GM18951 (cell line): ENCODE results near the gene EVPL.
"Not testable (repeated sequence)": the region's sequence is repeated elsewhere in the genome, so short reads cannot be mapped to it uniquely, and the experiment has no call there.

Experiments
- POLR2A ChIP-seq: IDR thresholded peaks from 4 replicates; pipeline ENCODE4 v1.6.1; 2011; ENCODE audit warnings: mild to moderate bottlenecking; ENCODE audit not compliant: insufficient read length, insufficient read depth; ENCODE audit errors: extremely low read depth
- in situ Hi-C: fragments of 300-500 bp; cut with MboI; formaldehyde crosslinking; loops from one replicate; pipeline ENCODE4 v1.12.0; 2022; ENCODE audit warnings: low sequenced_read_pairs, mixed read lengths, inconsistent platforms; ENCODE audit not compliant: unreplicated experiment

The EVPL gene

GRCh38 chr17:76027159-76027839 lies at the start of gene EVPL:
Gene EVPL (minus strand): TSS chr17:76027306. CDS start chr17:76027198, 108 bp downstream.
- in situ Hi-C loops, result no loop called here
- TF ChIP-seq POLR2A, result no peak

GRCh38 chr17:76076146-76076764 lies 49.1 kb upstream of the EVPL start:
- no peak for TF ChIP-seq POLR2A
- in situ Hi-C loops, result no loop called here

DNA sequence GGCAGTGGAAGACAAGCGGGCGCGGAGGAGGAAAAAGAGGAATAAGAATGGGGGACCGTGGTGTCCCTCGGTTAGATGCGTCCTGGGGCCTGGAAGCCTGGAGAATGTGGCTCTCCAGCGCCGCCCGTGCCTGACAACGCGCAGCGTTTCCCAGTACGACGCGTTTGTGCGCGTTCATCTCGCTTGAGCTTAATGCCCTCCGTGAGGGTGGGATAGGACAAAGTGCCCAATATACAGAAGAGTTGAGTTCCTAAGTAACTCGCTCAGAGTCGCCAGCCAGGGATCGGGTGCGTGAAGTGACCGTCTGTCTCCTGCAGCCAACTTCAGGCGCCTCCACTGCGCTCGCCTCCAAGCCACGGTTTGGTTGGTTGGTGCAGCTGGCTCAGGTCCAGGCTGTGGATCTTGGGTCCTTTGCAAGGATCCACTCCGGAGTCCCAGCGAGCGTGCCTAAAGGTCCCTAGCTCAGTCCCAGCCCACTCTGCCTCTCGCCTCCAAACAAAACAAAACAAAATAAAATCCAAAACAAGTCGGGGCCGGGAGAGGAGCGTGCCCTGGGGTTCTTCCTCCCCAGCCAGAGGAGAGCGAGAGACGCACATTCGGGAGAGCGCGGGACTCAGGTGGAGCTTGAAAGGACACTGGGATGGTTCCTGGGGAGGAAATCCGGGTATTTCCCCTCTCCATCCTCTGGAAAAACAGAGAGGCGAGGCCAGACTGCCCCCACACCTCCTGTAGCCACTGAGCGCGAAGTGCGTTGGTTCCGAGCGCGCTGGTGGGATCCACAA lies 48.4 kb upstream of the EVPL start:
- in situ Hi-C loops, result no loop called here

DNA sequence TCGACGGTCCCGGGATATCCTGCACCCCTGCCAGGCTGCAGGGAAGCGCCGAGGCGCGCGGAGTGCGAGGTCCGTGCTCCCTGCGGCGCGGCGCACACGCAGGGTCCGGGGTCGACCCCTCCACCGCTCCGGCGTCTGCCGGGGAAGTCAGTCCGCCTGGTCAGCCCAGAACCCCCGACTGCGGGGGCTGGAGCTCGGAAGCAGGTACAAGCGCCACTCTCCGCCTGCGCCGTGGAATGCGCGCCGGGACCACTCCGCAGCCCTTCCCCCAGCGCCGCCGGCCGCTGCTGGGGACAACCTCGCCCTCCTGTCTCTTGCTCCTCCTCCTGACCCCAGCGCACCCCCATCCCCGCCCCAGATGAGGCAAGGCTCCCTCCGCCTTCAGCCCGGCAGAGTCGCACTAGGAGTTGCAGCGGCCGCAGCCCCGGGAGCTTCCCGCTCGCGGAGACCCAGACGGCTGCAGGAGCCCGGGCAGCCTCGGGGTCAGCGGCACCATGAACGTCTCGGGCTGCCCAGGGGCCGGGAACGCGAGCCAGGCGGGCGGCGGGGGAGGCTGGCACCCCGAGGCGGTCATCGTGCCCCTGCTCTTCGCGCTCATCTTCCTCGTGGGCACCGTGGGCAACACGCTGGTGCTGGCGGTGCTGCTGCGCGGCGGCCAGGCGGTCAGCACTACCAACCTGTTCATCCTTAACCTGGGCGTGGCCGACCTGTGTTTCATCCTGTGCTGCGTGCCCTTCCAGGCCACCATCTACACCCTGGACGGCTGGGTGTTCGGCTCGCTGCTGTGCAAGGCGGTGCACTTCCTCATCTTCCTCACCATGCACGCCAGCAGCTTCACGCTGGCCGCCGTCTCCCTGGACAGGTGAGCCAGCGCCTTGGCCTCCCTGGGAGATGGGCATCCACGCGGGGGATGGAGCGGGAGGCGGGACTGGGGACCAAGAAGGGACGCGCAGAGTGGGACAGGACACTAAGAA lies 47.6 kb upstream of the EVPL start, which contains the start of gene GALR2:
GALR2 (plus strand) TSS at position 392 of the 974 bp plus-strand sequence; CDS start at position 495, 103 bp downstream.
- in situ Hi-C loops, result no loop called here
- TF ChIP-seq POLR2A, result no peak

More for the DNA sequence above, 48.4 kb upstream of the EVPL start:
- TF ChIP-seq POLR2A, result no peak

DNA sequence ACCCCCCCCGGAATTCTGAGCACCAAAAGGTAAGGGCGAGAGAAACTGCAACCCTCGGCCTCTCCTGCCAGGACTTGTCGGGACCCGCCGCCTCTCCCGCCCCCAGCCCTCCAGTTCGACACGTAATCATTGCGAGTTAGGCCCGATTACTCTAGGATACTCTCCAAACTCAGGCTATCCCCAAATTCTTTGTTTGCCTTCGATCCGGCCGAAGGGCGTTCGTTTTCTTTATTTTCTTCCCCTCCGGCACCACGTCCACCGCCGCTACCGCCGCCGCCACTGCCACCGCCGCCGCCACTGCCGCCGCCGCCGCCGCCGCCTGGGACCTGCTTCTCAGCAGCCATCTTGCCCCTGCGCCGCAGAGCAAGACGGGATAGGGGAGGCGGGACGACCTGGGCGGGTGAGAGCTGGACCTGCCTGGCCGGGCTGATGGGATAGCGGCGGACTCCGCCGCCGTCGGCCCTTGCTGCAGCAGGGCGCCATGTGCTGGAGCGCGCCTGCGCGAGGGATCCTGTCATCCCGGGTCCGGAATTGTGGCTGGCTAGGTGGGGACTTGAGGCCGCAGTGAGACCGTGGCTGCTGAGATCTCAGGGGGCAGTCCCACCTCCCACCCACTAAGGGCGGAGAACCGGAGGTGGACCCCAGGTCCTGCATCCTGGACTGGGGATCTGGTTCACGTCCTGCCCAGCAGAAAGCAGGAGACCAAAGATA lies 45.2 kb upstream of the EVPL start, which contains the start of gene SRP68:
SRP68 (minus strand) TSS at position 370 of the 711 bp plus-strand sequence; CDS start at position 344, 26 bp downstream.
- peak; percentile 91 for TF ChIP-seq POLR2A
- in situ Hi-C loops, result no loop called here

- TF ChIP-seq POLR2A, result no peak
- in situ Hi-C loops, result no loop called here
Observed at GRCh38 chr17:76071531-76072147, 44.5 kb upstream of the EVPL start.

DNA sequence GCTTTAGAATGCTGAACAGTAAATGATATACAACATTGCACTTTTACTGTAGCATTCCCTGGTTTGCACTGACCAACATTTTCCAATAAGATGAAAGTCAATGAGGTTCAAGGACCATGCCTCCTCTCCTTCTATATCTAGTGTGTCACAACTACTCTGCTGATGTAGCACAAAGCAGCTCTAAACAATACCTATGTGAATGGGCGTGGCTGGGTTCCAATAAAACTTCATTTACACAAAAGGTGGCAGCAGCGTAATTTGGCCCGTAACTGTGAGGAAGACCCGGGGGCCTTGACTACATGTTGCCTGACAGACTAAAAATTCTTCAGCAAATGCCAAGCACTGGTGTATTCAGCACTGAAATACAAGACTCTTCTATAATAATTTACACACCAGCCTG lies 38.7 kb upstream of the EVPL start:
- TF ChIP-seq POLR2A, result no peak
- in situ Hi-C loops, result no loop called here

DNA sequence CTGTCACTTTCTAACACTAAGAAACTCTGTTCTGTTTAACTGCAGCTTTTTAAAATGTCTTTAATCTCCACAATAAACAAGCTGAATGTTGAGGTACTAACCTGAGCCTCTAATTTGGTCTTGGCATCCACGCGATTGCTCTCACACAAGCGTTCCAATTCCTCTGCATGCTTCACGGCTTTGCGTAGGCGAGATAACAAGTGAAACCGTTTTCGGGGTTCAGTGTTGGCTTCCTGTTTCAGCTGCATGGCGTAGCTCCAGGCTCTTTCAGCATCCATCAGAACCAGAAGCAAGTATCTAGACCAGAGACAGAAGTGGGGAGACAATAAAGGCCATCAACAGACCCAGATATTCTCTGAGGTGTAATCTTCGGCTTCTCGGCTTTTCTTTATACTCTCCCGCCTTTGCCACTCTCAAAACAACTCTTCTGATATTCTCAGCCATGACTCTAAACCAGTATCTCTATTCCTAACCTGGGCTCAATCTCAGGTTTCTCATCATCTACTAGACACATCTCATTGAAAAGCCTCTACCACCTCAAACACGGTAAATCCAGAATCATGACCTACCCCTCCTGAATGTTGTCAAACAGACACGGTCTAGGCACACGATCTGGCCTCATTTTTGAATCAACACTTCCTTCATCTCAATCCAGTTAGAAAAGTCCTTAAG lies 36.9 kb upstream of the EVPL start:
- in situ Hi-C loops, result no loop called here

DNA sequence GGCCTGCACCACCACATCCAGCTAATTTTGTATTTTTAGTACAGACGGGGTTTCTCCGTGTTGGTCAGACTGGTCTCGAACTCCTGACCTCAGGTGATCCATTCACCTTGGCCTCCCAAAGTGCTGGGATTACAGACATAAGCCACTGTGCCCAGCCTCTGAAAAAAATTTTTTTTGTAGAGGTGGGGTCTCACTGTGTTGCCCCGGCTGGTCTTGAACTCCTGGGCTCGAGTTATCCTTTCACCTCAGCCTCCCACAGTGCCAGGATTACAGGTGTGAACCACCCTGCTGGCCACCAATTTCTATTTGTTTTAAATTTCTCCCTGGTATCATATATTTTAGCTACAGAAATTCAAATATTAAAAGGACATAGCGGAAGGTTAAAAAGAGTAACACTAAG lies 31.2 kb upstream of the EVPL start:
- in situ Hi-C loops, result not testable (repeated sequence)

More for the DNA sequence above, 36.9 kb upstream of the EVPL start:
- no peak for TF ChIP-seq POLR2A

DNA sequence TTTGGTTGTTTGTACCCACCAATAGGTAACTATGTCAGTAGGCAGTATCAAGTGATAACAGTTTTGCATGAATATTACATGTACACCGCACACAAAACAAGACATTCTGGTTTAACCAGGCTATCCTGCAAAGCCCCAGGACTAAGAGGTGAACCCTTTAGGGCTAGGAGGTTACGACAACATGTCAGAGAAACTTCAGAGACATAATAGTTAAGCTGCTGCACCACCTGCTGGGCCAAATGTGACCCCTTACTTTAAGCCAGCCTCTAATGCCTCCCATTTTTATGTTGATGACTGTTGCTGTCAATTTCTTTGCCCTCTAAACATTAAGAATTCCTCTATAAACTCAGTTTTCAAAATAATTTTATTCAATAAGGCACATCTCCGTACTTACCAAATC lies 29.8 kb upstream of the EVPL start:
- TF ChIP-seq POLR2A, result no peak
- in situ Hi-C loops, result no loop called here

GRCh38 chr17:76054112-76054476 lies 27.0 kb upstream of the EVPL start:
- no peak for TF ChIP-seq POLR2A
- in situ Hi-C loops, result no loop called here
